ENCODE results near the gene HELLS.
"Not testable (repeated sequence)": the region's sequence is repeated elsewhere in the genome, so short reads cannot be mapped to it uniquely, and the experiment has no call there.

DNA sequence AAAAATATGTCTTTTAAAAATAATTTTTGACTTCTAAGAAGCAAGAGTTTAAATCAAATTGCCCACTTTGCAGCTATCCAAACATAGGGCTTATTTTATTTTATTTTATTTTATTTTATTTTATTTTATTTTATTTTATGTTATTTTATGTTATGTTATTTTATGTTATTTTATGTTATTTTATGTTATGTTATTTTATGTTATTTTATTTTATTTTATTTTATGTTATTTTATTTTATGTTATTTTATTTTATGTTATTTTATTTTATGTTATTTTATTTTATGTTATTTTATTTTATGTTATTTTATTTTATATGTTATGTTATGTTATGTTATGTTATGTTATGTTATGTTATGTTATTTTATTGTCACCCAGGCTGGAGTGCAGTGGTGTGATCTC, 14.0 kb upstream of the HELLS start:
- not testable (repeated sequence) for TF ChIP-seq EZH2 (IDR thresholded peaks at IDR 0.05); POLR2AphosphoS5 (IDR thresholded peaks at IDR 0.05; ENCODE audit: borderline replicate concordance, low read depth, low read length)

All from SK-N-MC (cell line).